Measurements from ENCODE around the gene ELANE.
A peak's percentile ranks its signal among the peaks of the same experiment; 100 is the strongest.

Gene ELANE

DNA sequence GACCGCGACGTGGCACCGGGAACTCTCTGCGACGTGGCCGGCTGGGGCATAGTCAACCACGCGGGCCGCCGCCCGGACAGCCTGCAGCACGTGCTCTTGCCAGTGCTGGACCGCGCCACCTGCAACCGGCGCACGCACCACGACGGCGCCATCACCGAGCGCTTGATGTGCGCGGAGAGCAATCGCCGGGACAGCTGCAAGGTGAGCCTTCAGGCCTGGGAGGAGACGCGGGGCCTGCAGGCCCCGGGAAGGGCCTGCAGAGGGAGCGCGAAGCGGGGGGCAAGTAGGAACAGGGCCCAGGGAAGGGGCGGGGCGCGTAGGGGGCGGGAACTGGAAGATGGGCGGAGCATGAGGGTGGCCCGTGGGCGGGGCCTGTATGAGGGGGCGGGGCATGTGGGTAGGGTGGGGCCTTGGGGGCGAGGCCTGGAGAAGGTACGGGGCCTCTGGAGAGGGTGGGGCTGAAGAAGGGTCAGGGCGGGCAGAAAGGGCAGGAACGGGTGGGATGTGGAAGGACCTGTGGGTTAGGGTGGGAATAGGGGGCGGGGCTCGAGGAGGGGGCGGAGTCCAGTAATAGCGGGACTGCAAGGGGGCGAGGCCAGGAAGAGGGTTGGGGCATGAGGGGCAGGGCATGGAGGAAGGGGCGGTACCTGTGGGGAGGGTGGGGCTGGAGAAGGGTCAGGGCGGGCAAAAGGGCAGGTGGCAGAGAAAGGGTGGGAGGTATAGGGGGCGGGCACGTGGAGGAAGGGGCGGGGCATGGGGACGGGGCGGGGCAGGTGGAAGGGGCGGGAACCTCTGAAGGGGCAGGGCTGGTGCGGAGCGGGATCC lies 9.9 kb downstream of the ELANE start:
- DNase-seq (ENCODE audit: low read depth) = peak; percentile 66
- TF ChIP-seq CTCF (IDR thresholded peaks at IDR 0.05; ENCODE audit: insufficient read depth, low read depth, low read length, missing control alignments) = peak; percentile 12
- H3K4me3 ChIP-seq (ENCODE audit: low read length) = no peak overlapping the region

- peak; percentile 71 for DNase-seq (ENCODE audit: low read depth)
- TF ChIP-seq CTCF (IDR thresholded peaks at IDR 0.05; ENCODE audit: insufficient read depth, low read depth, low read length, missing control alignments) = no peak
- H3K4me3 ChIP-seq (ENCODE audit: low read length) = no peak overlapping the region
These were observed 10.6 kb downstream of the ELANE start for GRCh38 chr19:862581-863314.

- TF ChIP-seq CTCF (IDR thresholded peaks at IDR 0.05; ENCODE audit: insufficient read depth, low read depth, low read length, missing control alignments) = no peak
- no peak overlapping the region for H3K4me3 ChIP-seq (ENCODE audit: low read length)
- DNase-seq (ENCODE audit: low read depth) = no peak
These were observed 11.2 kb downstream of the ELANE start for GRCh38 chr19:863315-863620.

- DNase-seq (ENCODE audit: low read depth) = no peak
- no peak overlapping the region for H3K4me3 ChIP-seq (ENCODE audit: low read length)
- no peak for TF ChIP-seq CTCF (IDR thresholded peaks at IDR 0.05; ENCODE audit: insufficient read depth, low read depth, low read length, missing control alignments)
These were observed 14.7 kb downstream of the ELANE start for GRCh38 chr19:866769-867300.

DNA sequence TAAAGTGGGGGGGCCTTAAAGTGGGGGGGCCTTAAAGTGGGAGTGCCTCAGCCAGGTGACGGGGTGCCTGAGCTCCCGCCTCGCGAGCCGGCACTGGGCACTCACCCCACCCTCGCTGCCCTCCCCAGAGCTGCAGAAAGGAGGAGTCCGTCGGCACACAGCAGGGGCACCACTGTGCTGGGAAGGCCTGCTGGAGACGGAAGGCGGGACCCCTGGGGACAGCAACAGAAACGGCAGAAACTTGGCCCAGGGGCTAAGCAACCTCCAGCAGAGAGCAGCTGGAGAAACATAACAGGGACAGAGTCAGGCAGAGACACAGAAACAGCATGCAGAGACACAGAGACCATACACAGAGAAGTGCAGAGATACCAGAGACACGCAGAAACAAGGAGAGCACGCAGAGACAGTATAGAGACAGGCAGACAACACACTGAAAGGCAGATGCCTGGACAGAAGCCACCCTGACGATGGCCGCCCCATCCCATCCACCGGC lies 15.2 kb downstream of the ELANE start:
- DNase-seq (ENCODE audit: low read depth) = no peak
- TF ChIP-seq CTCF (IDR thresholded peaks at IDR 0.05; ENCODE audit: insufficient read depth, low read depth, low read length, missing control alignments) = no peak
- H3K4me3 ChIP-seq (ENCODE audit: low read length) = no peak overlapping the region

DNA sequence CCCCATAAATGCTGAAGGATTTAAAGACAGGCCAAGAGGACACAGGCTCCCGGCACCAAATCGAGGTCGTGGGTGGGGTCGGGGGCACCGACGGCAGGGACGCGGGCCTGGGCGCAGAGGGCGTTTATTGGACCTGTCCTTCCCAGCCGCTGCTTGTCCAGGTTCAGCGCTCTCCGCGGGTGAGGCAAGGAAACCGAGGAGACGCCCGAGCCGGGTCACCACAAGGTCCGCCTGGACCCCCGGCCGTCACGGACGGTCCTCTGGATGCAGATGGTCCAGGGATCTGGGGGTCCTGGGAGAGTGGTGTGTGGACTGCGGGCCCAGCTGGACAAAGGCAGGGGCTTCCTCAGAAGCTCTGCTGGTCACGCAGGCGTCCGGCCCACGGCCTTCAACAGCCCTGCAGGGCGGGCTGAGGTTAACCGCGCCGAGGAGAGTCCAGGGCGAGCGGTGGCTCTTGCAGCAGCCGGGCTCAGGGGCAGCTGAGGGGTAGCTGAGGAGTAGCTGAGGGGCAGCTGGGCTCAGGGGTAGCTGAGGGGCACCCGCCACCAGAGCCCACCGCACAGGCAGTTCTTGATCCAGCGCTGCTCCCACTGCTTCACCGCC lies 15.9 kb downstream of the ELANE start:
- no peak for TF ChIP-seq CTCF (IDR thresholded peaks at IDR 0.05; ENCODE audit: insufficient read depth, low read depth, low read length, missing control alignments)
- DNase-seq (ENCODE audit: low read depth) = no peak
- no peak overlapping the region for H3K4me3 ChIP-seq (ENCODE audit: low read length)

Measured in epithelial cell of esophagus (primary cell).